ENCODE measurements around the gene RNF157. TPM values are rescaled to one million over a fixed set of nuclear protein-coding genes. Genes with fewer than 3 reads are reported as not detected.

RNF157 gene
- total RNA-seq, 1 experiment from 2014 or later, result 0.86 TPM

DNA sequence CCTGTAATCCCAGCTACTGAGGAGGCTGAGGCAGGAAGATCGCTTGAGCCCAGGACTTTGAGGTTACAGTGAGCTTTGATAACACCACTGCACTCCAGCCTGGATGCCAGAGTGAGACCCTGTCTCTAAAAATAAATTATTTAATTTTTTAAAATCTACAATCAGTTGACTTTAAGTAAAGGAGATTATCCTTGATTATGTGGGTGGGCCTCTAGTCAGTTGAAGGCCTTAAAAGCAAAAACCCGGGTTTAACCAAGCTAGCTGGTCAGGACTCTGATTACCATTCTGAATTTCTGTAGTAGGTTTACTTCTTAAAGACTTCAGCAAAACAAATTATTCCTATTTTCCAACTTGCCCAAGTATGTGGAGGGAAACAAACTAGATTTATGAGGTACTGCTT, 4.4 kb downstream of the RNF157 start:
- POLR2A ChIA-PET, result no interaction called here

More for the DNA sequence above, 4.4 kb downstream of the RNF157 start:
- no peaks in the 10 kb centered on the region for H3K9me3 ChIP-seq (ENCODE audit: control insufficient read depth in 1 of 2, insufficient read depth in 1 of 2, low read depth in 1 of 2, low read length in 2 of 2)
- CTCF ChIA-PET, result no interaction called here
- no peaks in the 10 kb centered on the region for H3K27me3 ChIP-seq (ENCODE audit: insufficient read depth, low read length)
- no peak overlapping the region for H3K4me3 ChIP-seq (replicated peaks in 1 of 2; ENCODE audit: low read depth in 1 of 2, low read length in 2 of 2)
- no peak overlapping the region for H3K9ac ChIP-seq (ENCODE audit: low read length)
- no peaks in the 10 kb centered on the region for H3K9me2 ChIP-seq (ENCODE audit: insufficient read depth)
- H3K27ac ChIP-seq (ENCODE audit: low read depth, low read length), result no peak overlapping the region
- no TSS peak for BruUV-seq (replicated peaks)
- no peaks in the 10 kb centered on the region for H3K79me2 ChIP-seq (ENCODE audit: insufficient read depth, low read length)
- intact Hi-C loops (cut with micrococcal nuclease), result no loop called here
- H3K4me1 ChIP-seq (ENCODE audit: control insufficient read depth in 1 of 2, insufficient read depth in 2 of 2, low read length in 2 of 2), result peaks cover 0 to 18% of the 10 kb centered on the region in 2 experiments; a peak in 2 of 4 replicates
- no peak for ATAC-seq
- RAD21 ChIA-PET (ENCODE audit: low non-redundant PET in 1 of 2, low total read pairs in 2 of 2, uncharacterized antibody in 2 of 2, unreplicated experiment in 2 of 2), result no interaction called here
- no peaks in the 10 kb centered on the region for H4K20me1 ChIP-seq (ENCODE audit: insufficient read depth)
- DNase-seq (ENCODE audit: low read depth, low spot score), result no peak
- no peak overlapping the region for H2AFZ ChIP-seq (ENCODE audit: low read depth, low read length, poor library complexity, severe bottlenecking)
- no peak overlapping the region for H3K4me2 ChIP-seq (ENCODE audit: low read length)
- TF ChIP-seq POLR2AphosphoS5 (IDR thresholded peaks at IDR 0.05; ENCODE audit: low read depth, low read length) (no peak), EGR1 (IDR thresholded peaks at IDR 0.05; ENCODE audit: low read depth) (no peak), CEBPB (IDR thresholded peaks at IDR 0.05; ENCODE audit: low read depth) (no peak), ELF1 (IDR thresholded peaks at IDR 0.05; ENCODE audit: borderline replicate concordance, low read depth) (no peak), SIN3A (IDR thresholded peaks at IDR 0.05; ENCODE audit: low read depth) (no peak), TCF7L2 (IDR thresholded peaks at IDR 0.05; ENCODE audit: borderline replicate concordance, extremely low read depth, insufficient read depth, insufficient read length) (no peak), CBX3 (IDR thresholded peaks at IDR 0.05; ENCODE audit: low read depth) (no peak), RAD21 (IDR thresholded peaks at IDR 0.05; ENCODE audit: low read depth) (no peak), ZNF274 (IDR thresholded peaks at IDR 0.05; ENCODE audit: low read depth, low read length) (no peak), FOSL1 (IDR thresholded peaks at IDR 0.05; ENCODE audit: low read depth) (no peak), POLR2A (IDR thresholded peaks at IDR 0.05; ENCODE audit: borderline replicate concordance, extremely low read depth, insufficient read depth, insufficient read length) (no peak)
- TF ChIP-seq, protein P1, sequence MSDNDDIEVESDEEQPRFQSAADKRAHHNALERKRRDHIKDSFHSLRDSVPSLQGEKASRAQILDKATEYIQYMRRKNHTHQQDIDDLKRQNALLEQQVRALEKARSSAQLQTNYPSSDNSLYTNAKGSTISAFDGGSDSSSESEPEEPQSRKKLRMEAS (IDR thresholded peaks at IDR 0.05), result no peak
- TF ChIP-seq, protein P2, sequence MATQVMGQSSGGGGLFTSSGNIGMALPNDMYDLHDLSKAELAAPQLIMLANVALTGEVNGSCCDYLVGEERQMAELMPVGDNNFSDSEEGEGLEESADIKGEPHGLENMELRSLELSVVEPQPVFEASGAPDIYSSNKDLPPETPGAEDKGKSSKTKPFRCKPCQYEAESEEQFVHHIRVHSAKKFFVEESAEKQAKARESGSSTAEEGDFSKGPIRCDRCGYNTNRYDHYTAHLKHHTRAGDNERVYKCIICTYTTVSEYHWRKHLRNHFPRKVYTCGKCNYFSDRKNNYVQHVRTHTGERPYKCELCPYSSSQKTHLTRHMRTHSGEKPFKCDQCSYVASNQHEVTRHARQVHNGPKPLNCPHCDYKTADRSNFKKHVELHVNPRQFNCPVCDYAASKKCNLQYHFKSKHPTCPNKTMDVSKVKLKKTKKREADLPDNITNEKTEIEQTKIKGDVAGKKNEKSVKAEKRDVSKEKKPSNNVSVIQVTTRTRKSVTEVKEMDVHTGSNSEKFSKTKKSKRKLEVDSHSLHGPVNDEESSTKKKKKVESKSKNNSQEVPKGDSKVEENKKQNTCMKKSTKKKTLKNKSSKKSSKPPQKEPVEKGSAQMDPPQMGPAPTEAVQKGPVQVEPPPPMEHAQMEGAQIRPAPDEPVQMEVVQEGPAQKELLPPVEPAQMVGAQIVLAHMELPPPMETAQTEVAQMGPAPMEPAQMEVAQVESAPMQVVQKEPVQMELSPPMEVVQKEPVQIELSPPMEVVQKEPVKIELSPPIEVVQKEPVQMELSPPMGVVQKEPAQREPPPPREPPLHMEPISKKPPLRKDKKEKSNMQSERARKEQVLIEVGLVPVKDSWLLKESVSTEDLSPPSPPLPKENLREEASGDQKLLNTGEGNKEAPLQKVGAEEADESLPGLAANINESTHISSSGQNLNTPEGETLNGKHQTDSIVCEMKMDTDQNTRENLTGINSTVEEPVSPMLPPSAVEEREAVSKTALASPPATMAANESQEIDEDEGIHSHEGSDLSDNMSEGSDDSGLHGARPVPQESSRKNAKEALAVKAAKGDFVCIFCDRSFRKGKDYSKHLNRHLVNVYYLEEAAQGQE (IDR thresholded peaks at IDR 0.05; ENCODE audit: low read depth), result no peak
- TF ChIP-seq, protein P3, sequence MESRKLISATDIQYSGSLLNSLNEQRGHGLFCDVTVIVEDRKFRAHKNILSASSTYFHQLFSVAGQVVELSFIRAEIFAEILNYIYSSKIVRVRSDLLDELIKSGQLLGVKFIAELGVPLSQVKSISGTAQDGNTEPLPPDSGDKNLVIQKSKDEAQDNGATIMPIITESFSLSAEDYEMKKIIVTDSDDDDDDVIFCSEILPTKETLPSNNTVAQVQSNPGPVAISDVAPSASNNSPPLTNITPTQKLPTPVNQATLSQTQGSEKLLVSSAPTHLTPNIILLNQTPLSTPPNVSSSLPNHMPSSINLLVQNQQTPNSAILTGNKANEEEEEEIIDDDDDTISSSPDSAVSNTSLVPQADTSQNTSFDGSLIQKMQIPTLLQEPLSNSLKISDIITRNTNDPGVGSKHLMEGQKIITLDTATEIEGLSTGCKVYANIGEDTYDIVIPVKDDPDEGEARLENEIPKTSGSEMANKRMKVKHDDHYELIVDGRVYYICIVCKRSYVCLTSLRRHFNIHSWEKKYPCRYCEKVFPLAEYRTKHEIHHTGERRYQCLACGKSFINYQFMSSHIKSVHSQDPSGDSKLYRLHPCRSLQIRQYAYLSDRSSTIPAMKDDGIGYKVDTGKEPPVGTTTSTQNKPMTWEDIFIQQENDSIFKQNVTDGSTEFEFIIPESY (IDR thresholded peaks at IDR 0.05; ENCODE audit: extremely low read depth, insufficient replicate concordance, low read length), result no peak
- no peaks in the 10 kb centered on the region for H3K36me3 ChIP-seq (ENCODE audit: control insufficient read depth in 1 of 2, insufficient read depth in 2 of 2, low read length in 2 of 2)

Measured in HCT116 (cell line).